CD4-positive, alpha-beta memory T cell (primary cell): ENCODE measurements around the gene ACE2. TPM values are rescaled to one million over a fixed set of nuclear protein-coding genes. Genes with fewer than 3 reads are reported as not detected.

ENCODE experiments used
- CTCF ChIA-PET: fragments of 350-600 bp; sonication (Branson Sonifier 250); formaldehyde crosslinking; loops from one replicate; lab custom pipeline; 2021; ENCODE audit warnings: inconsistent platforms; ENCODE audit not compliant: partially characterized antibody; lab: Charles Lee
- POLR2A ChIA-PET: fragments of 350-600 bp; sonication (Branson Sonifier 250); formaldehyde crosslinking; loops from one replicate; lab custom pipeline; 2021; ENCODE audit not compliant: partially characterized antibody; lab: Charles Lee
- DNase-seq, 5 donors: peaks; one replicate each; pipeline versions ENCODE4 v3.0.0 to v3.0.0-alpha.2; 2020 to 2022; ENCODE audit warnings: mixed read lengths in 1 of 5
- H3K27ac ChIP-seq: one replicate; pipeline ENCODE4 v1.7.0; 2013; ENCODE audit warnings: low read depth, low read length
- H3K27me3 ChIP-seq: 2 replicates; pipeline ENCODE4 v1.7.0; 2013; ENCODE audit warnings: mild to moderate bottlenecking, low read length, moderate library complexity; ENCODE audit not compliant: insufficient read depth
- H3K36me3 ChIP-seq: 2 replicates; pipeline ENCODE4 v1.7.0; 2013; ENCODE audit warnings: mild to moderate bottlenecking, low read length, moderate library complexity; ENCODE audit not compliant: insufficient read depth
- H3K4me1 ChIP-seq: 2 replicates; pipeline ENCODE4 v1.7.0; 2013; ENCODE audit warnings: mild to moderate bottlenecking, low read length, moderate library complexity; ENCODE audit not compliant: insufficient read depth
- H3K4me3 ChIP-seq, 2 donors: one replicate each; pipeline ENCODE4 v1.7.0; 2013; ENCODE audit warnings: low read length in 2 of 2, mild to moderate bottlenecking in 1 of 2
- H3K9me3 ChIP-seq, 2 donors: one replicate each; pipeline ENCODE4 v1.7.0; 2013; ENCODE audit warnings: low read length in 2 of 2, control low read depth in 1 of 2; ENCODE audit not compliant: control insufficient read depth in 1 of 2
- H3K27ac Mint-ChIP-seq, 7 donors: one replicate each; pipeline ENCODE4 v1.8.0; 2020 to 2021; ENCODE audit warnings: mixed read lengths in 7 of 7, mild to moderate bottlenecking in 6 of 7, inconsistent platforms in 3 of 7, moderate library complexity in 3 of 7
- H3K27me3 Mint-ChIP-seq, 2 donors: one replicate each; pipeline ENCODE4 v1.8.0; 2020 to 2021; ENCODE audit warnings: mixed read lengths in 2 of 2
- H3K36me3 Mint-ChIP-seq, 2 donors: one replicate each; pipeline ENCODE4 v1.8.0; 2020 to 2021; ENCODE audit warnings: mixed read lengths in 2 of 2, inconsistent platforms in 1 of 2, mild to moderate bottlenecking in 1 of 2
- H3K4me1 Mint-ChIP-seq, 4 donors: one replicate each; pipeline ENCODE4 v1.8.0; 2020 to 2021; ENCODE audit warnings: mixed read lengths in 4 of 4, mild to moderate bottlenecking in 1 of 4
- H3K4me3 Mint-ChIP-seq, 8 donors: one replicate each; pipeline ENCODE4 v1.8.0; 2020 to 2021; ENCODE audit warnings: mixed read lengths in 8 of 8, mild to moderate bottlenecking in 7 of 8, moderate library complexity in 6 of 8, inconsistent platforms in 3 of 8
- H3K9me3 Mint-ChIP-seq, 8 donors: one replicate each; pipeline ENCODE4 v1.8.0; 2020 to 2021; ENCODE audit warnings: mixed read lengths in 8 of 8, mild to moderate bottlenecking in 5 of 8, inconsistent platforms in 3 of 8, moderate library complexity in 1 of 8
- intact Hi-C: fragments of 100-400 bp; cut with micrococcal nuclease; formaldehyde crosslinking; loops from one replicate; pipeline ENCODE4 v1.15.1; 2023
- polyA plus RNA-seq, 2 donors: library from polyadenylated mRNA; unstranded; fragments of 300-500 nt; fragmentation: Illumina TruSeq; gene quantifications; one replicate each; pipeline ENCODE4 v1.2.3, GENCODE V29; 2021
- total RNA-seq, 2 experiments: library from RNA; stranded (reverse); gene quantifications; one replicate each; pipeline ENCODE4 v1.2.3, GENCODE V29; 2021

ACE2 gene
- total and polyA plus RNA-seq, 4 experiments from 2014 or later: not detected

DNA sequence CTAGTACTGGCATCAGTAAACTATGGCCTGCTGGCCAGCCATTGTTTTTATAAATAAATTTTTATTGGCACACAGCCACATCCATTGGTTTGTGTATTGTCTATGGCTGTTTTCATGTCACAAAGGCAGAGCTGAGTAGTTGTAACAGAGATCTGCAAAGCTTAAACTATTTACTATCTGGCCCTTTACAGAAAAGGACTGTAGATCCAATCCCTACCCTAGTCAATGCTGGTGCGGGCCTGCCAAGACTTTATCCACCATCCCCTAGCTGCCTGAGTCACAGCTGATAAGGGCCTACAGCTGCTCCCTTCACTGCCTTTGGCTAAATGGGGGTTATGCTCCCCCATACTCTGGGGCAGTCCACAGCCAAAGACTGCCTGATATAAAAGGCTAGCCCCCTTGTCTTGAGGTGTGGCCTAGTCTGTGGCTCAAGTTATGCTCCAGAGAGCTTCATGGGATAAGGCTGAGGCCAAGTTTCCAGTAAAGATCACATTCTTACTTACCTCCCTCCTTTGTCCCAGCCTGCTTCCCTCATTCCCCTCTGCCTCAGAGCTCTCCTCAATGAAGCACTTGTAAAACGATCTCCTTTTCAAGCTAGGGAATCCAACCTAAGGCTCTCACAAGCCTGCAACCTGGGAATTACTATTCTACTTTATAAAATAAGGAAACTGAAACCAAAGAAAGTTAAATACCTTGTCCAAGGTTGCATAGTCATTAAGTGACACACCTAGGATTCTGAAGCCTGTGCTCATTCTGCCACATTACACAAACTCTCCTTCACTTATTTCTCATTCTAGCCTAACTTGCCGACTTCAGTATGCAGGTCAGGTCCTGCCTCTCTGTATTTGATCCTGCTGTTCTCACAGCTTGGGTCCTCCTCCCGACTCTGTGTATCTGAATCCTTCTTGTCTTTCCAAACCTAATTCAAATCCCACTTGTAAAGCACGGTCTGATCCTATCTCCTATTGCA lies 20.7 kb downstream of the ACE2 start:
- H3K4me3 Mint-ChIP-seq: no peak overlapping the region
- H3K4me1 Mint-ChIP-seq: no peaks in the 10 kb centered on the region
- intact Hi-C loops: no loop called here
- ChIA-PET CTCF (no interaction called here), POLR2A (no interaction called here)
- peaks cover under 1 to 5% of the 10 kb centered on the region in 2 donors for H3K27me3 Mint-ChIP-seq
- Histone ChIP-seq H3K4me3 (no peak overlapping the region), H3K4me1 (no peaks in the 10 kb centered on the region), H3K27ac (no peak overlapping the region), H3K36me3 (no peaks in the 10 kb centered on the region), H3K9me3 (no peaks in the 10 kb centered on the region), H3K27me3 (no peaks in the 10 kb centered on the region)
- H3K9me3 Mint-ChIP-seq: no peaks in the 10 kb centered on the region
- no peaks in the 10 kb centered on the region for H3K36me3 Mint-ChIP-seq
- no peak for DNase-seq
- H3K27ac Mint-ChIP-seq: no peak overlapping the region

DNA sequence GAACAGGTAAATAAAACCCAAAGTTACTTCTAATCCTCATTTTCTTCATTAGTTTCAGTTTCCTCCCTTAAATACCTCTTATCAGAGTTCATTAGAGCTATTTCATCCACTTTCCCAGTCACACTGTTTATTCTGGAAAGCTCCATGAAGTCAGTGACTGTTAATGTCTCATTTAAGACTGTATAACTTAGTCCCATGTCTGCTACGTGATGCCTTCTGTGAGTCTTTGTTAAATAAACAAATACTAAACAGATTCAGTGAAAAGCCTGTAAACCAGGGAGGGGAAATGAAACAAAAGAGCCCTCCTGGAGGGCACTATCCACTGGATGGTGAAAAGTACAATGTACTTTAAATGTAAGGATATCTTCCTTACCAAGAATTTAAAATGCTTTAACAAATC lies 24.7 kb downstream of the ACE2 start:
- CTCF ChIA-PET: no interaction called here
- H3K4me1 Mint-ChIP-seq: no peaks in the 10 kb centered on the region
- no peak overlapping the region for H3K27ac ChIP-seq
- no peaks in the 10 kb centered on the region for H3K4me1 ChIP-seq
- no peaks in the 10 kb centered on the region for H3K27me3 ChIP-seq
- no peaks in the 10 kb centered on the region for H3K36me3 Mint-ChIP-seq
- no peak for DNase-seq
- H3K9me3 ChIP-seq: no peaks in the 10 kb centered on the region
- H3K4me3 Mint-ChIP-seq: no peak overlapping the region
- H3K4me3 ChIP-seq: no peak overlapping the region
- intact Hi-C loops: no loop called here
- H3K27me3 Mint-ChIP-seq: peaks cover 3 to 4% of the 10 kb centered on the region in 2 donors
- no peak overlapping the region for H3K27ac Mint-ChIP-seq
- POLR2A ChIA-PET: no interaction called here
- H3K9me3 Mint-ChIP-seq: no peaks in the 10 kb centered on the region
- no peaks in the 10 kb centered on the region for H3K36me3 ChIP-seq

DNA sequence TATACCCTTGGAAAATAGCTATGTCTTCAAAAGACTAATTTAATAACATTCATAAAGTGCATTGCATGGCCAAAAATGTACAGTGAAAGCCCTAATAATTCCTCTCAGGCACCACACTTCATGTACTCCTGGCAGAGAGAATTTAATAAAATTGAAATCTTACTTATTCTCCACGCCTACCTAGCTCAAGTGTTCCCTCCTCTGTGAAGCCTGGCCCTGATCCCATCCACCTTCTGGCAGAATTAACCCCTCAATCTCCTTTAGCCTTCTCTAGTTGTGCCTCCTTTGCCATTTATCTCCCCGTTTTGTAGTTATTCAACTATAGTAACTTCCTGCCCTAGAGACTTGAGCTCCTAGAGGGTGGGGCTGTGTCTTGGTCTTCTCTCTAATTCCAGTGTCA lies 26.7 kb downstream of the ACE2 start:
- intact Hi-C loops: no loop called here
- Histone ChIP-seq H3K36me3 (no peaks in the 10 kb centered on the region), H3K4me1 (no peaks in the 10 kb centered on the region), H3K9me3 (no peaks in the 10 kb centered on the region), H3K27me3 (no peaks in the 10 kb centered on the region), H3K27ac (no peak overlapping the region), H3K4me3 (no peak overlapping the region)
- no peak for DNase-seq
- CTCF ChIA-PET: interaction anchor here (1.2 kb wide), 1 partner anchor 224 kb away, joined by 3 read pairs; no protein-coding TSS in a partner anchor
- no peaks in the 10 kb centered on the region for H3K36me3 Mint-ChIP-seq
- H3K27me3 Mint-ChIP-seq: peaks cover 3 to 4% of the 10 kb centered on the region in 2 donors
- POLR2A ChIA-PET: no interaction called here
- H3K4me1 Mint-ChIP-seq: no peaks in the 10 kb centered on the region
- no peak overlapping the region for H3K27ac Mint-ChIP-seq
- no peaks in the 10 kb centered on the region for H3K9me3 Mint-ChIP-seq
- H3K4me3 Mint-ChIP-seq: no peak overlapping the region

DNA sequence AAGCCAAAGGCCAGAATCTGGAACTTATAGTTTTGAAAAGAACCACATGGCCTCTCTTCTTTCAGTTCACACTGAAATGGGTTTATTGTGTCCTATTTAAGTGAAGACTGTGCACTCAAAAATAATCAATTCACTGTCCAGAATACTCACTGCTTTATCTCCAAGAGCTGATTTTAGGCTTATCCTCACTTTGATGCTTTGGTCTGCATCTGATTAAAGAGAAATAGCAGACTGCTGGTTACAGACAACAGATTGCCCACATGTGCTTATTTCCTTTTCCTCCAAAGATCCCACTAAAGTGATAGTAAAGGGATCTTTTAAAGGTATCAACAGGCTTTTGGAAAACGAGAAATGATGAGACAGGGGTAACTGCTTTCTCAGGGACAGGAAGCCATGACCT lies 30.6 kb downstream of the ACE2 start:
- Mint-ChIP-seq H3K27me3 (peaks cover 7 to 11% of the 10 kb centered on the region in 2 donors), H3K4me3 (no peak overlapping the region), H3K9me3 (no peaks in the 10 kb centered on the region), H3K4me1 (peaks cover 0 to 2% (median 0%) of the 10 kb centered on the region in 4 donors), H3K27ac (peak overlapping the region in 1 of 7 donors; percentile 27), H3K36me3 (no peaks in the 10 kb centered on the region)
- H3K4me3 ChIP-seq: no peak overlapping the region
- no peaks in the 10 kb centered on the region for H3K27me3 ChIP-seq
- no peak for DNase-seq
- no peaks in the 10 kb centered on the region for H3K9me3 ChIP-seq
- H3K4me1 ChIP-seq: no peaks in the 10 kb centered on the region
- ChIA-PET POLR2A (no interaction called here), CTCF (no interaction called here)
- no peaks in the 10 kb centered on the region for H3K36me3 ChIP-seq
- no peak overlapping the region for H3K27ac ChIP-seq
- intact Hi-C loops: no loop called here

DNA sequence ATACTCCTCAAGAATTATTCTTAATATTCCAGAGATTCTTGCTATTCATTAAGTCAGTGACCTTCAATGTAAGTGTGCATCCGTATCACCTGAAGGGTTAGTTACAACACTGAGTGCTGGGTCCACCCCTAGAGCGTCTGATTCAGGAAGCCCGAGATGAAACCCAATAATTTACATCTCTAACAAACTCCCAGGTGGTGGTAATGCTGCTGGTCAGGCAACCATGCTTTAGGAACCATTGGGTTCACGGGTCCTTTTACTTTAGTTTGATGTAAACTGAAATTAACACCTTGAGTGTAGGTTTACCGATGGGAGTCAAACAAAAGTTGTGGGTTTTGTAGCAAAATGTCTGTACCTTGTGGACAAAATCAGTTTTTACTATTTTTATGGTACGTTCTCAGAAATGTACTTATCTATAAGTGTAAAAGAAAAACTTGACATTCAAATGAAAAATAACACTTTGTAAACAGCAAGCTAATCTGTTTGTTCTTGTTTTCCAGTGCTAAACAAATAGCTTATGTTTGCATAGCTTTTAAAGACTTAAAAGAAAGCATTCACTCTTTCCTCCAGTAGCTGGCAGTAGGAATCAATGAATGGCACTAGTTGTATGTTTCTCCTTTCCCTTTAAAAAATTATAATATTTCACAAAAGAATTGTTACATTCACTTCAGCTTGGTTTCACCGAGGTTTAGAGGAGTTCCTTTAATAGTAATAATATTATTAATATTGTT lies 32.7 kb downstream of the ACE2 start:
- no peaks in the 10 kb centered on the region for H3K4me1 ChIP-seq
- no peaks in the 10 kb centered on the region for H3K36me3 ChIP-seq
- no peak for DNase-seq
- H3K4me3 ChIP-seq: no peak overlapping the region
- no peaks in the 10 kb centered on the region for H3K9me3 ChIP-seq
- Mint-ChIP-seq H3K27ac (no peak overlapping the region), H3K9me3 (no peaks in the 10 kb centered on the region), H3K27me3 (peaks cover 7 to 9% of the 10 kb centered on the region in 2 donors), H3K36me3 (no peaks in the 10 kb centered on the region), H3K4me3 (no peak overlapping the region), H3K4me1 (peaks cover 0 to 2% (median 0%) of the 10 kb centered on the region in 4 donors)
- ChIA-PET CTCF (no interaction called here), POLR2A (no interaction called here)
- no peak overlapping the region for H3K27ac ChIP-seq
- H3K27me3 ChIP-seq: no peaks in the 10 kb centered on the region
- intact Hi-C loops: no loop called here

DNA sequence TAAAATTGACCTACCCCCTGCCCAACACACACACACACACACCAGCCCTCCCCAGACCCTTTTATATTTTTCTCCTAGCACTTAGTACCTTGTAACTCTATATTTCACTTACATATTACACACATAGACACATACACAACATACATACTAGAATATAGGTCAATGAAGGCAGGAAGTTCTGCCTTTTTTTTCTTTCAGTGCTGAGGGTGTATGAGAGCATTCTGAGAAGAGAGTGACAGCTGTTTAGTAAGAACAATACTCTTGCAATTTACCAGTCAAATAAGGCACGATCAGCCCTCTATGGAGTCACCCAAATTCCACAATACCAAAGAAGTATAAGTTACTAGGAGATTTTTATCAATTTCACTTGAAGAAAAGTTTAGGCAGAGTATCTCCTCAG lies 33.5 kb downstream of the ACE2 start:
- no peaks in the 10 kb centered on the region for H3K36me3 Mint-ChIP-seq
- Histone ChIP-seq H3K27me3 (no peaks in the 10 kb centered on the region), H3K36me3 (no peaks in the 10 kb centered on the region), H3K27ac (no peak overlapping the region), H3K9me3 (no peaks in the 10 kb centered on the region), H3K4me1 (no peaks in the 10 kb centered on the region), H3K4me3 (no peak overlapping the region)
- peaks cover 0 to 2% (median 0%) of the 10 kb centered on the region in 4 donors for H3K4me1 Mint-ChIP-seq
- no peak overlapping the region for H3K27ac Mint-ChIP-seq
- peaks cover 7 to 9% of the 10 kb centered on the region in 2 donors for H3K27me3 Mint-ChIP-seq
- POLR2A ChIA-PET: no interaction called here
- DNase-seq: no peak
- H3K4me3 Mint-ChIP-seq: peak overlapping the region in 1 of 8 donors; percentile 49
- CTCF ChIA-PET: no interaction called here
- intact Hi-C loops: no loop called here
- H3K9me3 Mint-ChIP-seq: no peaks in the 10 kb centered on the region

DNA sequence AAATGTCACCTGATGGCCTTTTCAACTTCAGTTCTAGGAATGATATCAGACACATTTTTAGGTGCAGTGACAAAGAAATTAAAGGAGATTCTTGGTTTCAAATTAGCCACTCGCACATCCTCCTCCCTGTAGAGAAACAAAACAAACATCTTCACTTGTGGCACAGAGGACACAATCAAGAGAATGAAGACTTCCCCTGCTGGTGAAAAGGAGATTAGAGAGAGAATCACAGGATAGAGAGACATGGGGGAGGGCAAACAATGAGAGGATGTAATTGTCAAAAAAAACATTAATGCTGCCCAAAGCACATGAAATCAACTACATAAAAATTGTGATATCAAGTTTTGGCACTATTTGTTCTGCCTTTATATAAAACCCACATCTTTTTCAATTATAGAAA lies 34.5 kb downstream of the ACE2 start:
- ChIA-PET CTCF (no interaction called here), POLR2A (no interaction called here)
- no peaks in the 10 kb centered on the region for H3K36me3 Mint-ChIP-seq
- H3K4me3 Mint-ChIP-seq: no peak overlapping the region
- no peak for DNase-seq
- H3K27me3 Mint-ChIP-seq: peaks cover 10% of the 10 kb centered on the region in 2 donors
- peaks cover 0 to 2% (median 0%) of the 10 kb centered on the region in 4 donors for H3K4me1 Mint-ChIP-seq
- H3K27ac ChIP-seq: no peak overlapping the region
- no peaks in the 10 kb centered on the region for H3K9me3 Mint-ChIP-seq
- no peak overlapping the region for H3K27ac Mint-ChIP-seq
- H3K4me3 ChIP-seq: no peak overlapping the region
- H3K27me3 ChIP-seq: no peaks in the 10 kb centered on the region
- no peaks in the 10 kb centered on the region for H3K36me3 ChIP-seq
- H3K9me3 ChIP-seq: no peaks in the 10 kb centered on the region
- H3K4me1 ChIP-seq: no peaks in the 10 kb centered on the region
- intact Hi-C loops: no loop called here
